Fibroblast of lung (primary cell): ENCODE measurements around the gene PGF. TPM values are rescaled to one million over a fixed set of nuclear protein-coding genes. Genes with fewer than 3 reads are reported as not detected.

Source experiments
- DNase-seq, 2 donors: peaks; one replicate each; pipeline versions ENCODE4 v3.0.0 to v3.0.0-alpha.2; 2010; ENCODE audit warnings: low read depth in 2 of 2
- H2AFZ ChIP-seq: 2 replicates; pipeline ENCODE4 v1.5.1; 2012; ENCODE audit warnings: low read length, control low read depth, inconsistent platforms
- H3K27ac ChIP-seq: 2 replicates; pipeline ENCODE4 v1.5.1; 2011; ENCODE audit warnings: low read length, control low read depth; ENCODE audit not compliant: insufficient read depth
- H3K27me3 ChIP-seq: 2 replicates; pipeline ENCODE4 v1.5.1; 2011; ENCODE audit warnings: mild to moderate bottlenecking, low read length; ENCODE audit not compliant: control insufficient read depth, insufficient read depth
- H3K36me3 ChIP-seq: 2 replicates; pipeline ENCODE4 v1.5.1; 2011; ENCODE audit warnings: low read length; ENCODE audit not compliant: control insufficient read depth, insufficient read depth
- H3K4me1 ChIP-seq: 2 replicates; pipeline ENCODE4 v1.5.1; 2011; ENCODE audit warnings: low read length; ENCODE audit not compliant: control insufficient read depth, insufficient read depth; ENCODE audit errors: extremely low read depth
- H3K4me2 ChIP-seq: 2 replicates; pipeline ENCODE4 v1.5.1; 2011; ENCODE audit warnings: low read length, control low read depth; ENCODE audit not compliant: insufficient read depth; ENCODE audit errors: extremely low read depth
- H3K4me3 ChIP-seq, 4 experiments: fragments of 200-600 bp in 1 of 4; sonication (generic) in 1 of 4; replicated peaks in 1 of 4; 2 replicates each; pipeline ENCODE4 v1.5.1; 2011 to 2016; ENCODE audit warnings: low read length in 4 of 4, low read depth in 3 of 4, mild to moderate bottlenecking in 3 of 4, control low read depth in 2 of 4, inconsistent platforms in 1 of 4, mixed read lengths in 1 of 4; ENCODE audit not compliant: insufficient read depth in 1 of 4; ENCODE audit errors: control extremely low read depth in 1 of 4
- H3K79me2 ChIP-seq: 2 replicates; pipeline ENCODE4 v1.5.1; 2012; ENCODE audit warnings: mild to moderate bottlenecking, low read length, inconsistent platforms; ENCODE audit not compliant: control insufficient read depth, insufficient read depth
- H3K9ac ChIP-seq: 2 replicates; pipeline ENCODE4 v1.5.1; 2011; ENCODE audit warnings: mild to moderate bottlenecking, low read length, control low read depth; ENCODE audit not compliant: insufficient read depth
- H3K9me3 ChIP-seq: 2 replicates; pipeline ENCODE4 v1.5.1; 2012; ENCODE audit warnings: low read depth, low read length; ENCODE audit not compliant: control insufficient read depth, insufficient read depth
- H4K20me1 ChIP-seq: 2 replicates; pipeline ENCODE4 v1.5.1; 2011; ENCODE audit warnings: low read length; ENCODE audit not compliant: control insufficient read depth, insufficient read depth; ENCODE audit errors: extremely low read depth
- CTCF ChIP-seq, 2 donors: IDR thresholded peaks in 1 of 2; conservative IDR thresholded peaks in 1 of 2; 1 replicate in 1 of 2; 2 replicates in 1 of 2; pipeline ENCODE4 v1.5.1; 2011 to 2012; ENCODE audit warnings: low read length in 2 of 2, control low read depth in 1 of 2, inconsistent platforms in 1 of 2, low read depth in 1 of 2, mild to moderate bottlenecking in 1 of 2
- EZH2 ChIP-seq: IDR thresholded peaks from 2 replicates; pipeline ENCODE4 v1.5.1; 2012; ENCODE audit warnings: low read length, control low read depth, mild to moderate bottlenecking; ENCODE audit errors: missing control alignments
- polyA plus RNA-seq, 2 donors: library from polyadenylated mRNA; depleted of rRNA in 1 of 2; stranded (reverse) in 1 of 2; unstranded in 1 of 2; fragments of >200 nt; gene quantifications; 2 replicates each; pipeline ENCODE4 v1.2.1, GENCODE V29; 2011 to 2012; ENCODE audit warnings: missing spikeins in 1 of 2
- total RNA-seq: library from RNA; depleted of rRNA; stranded (reverse); fragments of >200 nt; gene quantifications from 2 replicates; pipeline ENCODE4 v1.2.1, GENCODE V29; 2014

PGF gene
- total and polyA plus RNA-seq, 2 donors (not counting 1 experiment from before 2014, with no cell fraction given) = 1.1 to 7.6 TPM

- TF ChIP-seq EZH2 (no peak), CTCF (conservative IDR thresholded peaks at IDR 0.05 in 1 of 2, IDR thresholded peaks at IDR 0.05 in 1 of 2; ENCODE audit: low read depth in 1 of 2, low read length in 2 of 2) (no peak)
- Histone ChIP-seq H3K9ac (no peak overlapping the region), H3K36me3 (no peaks in the 10 kb centered on the region), H2AFZ (no peak overlapping the region), H3K27ac (no peak overlapping the region), H3K4me2 (no peak overlapping the region), H3K27me3 (peaks cover 12% of the 10 kb centered on the region), H3K4me3 (no peak overlapping the region), H3K9me3 (no peaks in the 10 kb centered on the region), H3K79me2 (no peaks in the 10 kb centered on the region), H3K4me1 (peaks cover under 1% of the 10 kb centered on the region), H4K20me1 (no peaks in the 10 kb centered on the region)
- DNase-seq = no peak
Measured at GRCh38 chr14:74951443-74952179, 3.8 kb downstream of the PGF start.

GRCh38 chr14:74950795-74951442, 4.5 kb downstream of the PGF start:
- no peak overlapping the region for H2AFZ ChIP-seq
- no peak for DNase-seq

More at GRCh38 chr14:74950795-74951442, 4.5 kb downstream of the PGF start:
- H3K4me2 ChIP-seq = no peak overlapping the region
- no peaks in the 10 kb centered on the region for H4K20me1 ChIP-seq
- no peaks in the 10 kb centered on the region for H3K79me2 ChIP-seq
- peaks cover 3% of the 10 kb centered on the region for H3K4me1 ChIP-seq
- H3K27ac ChIP-seq = no peak overlapping the region
- H3K27me3 ChIP-seq = peaks cover 5% of the 10 kb centered on the region
- no peaks in the 10 kb centered on the region for H3K36me3 ChIP-seq
- H3K9ac ChIP-seq = no peak overlapping the region
- no peak overlapping the region for H3K4me3 ChIP-seq
- no peak for TF ChIP-seq CTCF (conservative IDR thresholded peaks at IDR 0.05 in 1 of 2, IDR thresholded peaks at IDR 0.05 in 1 of 2; ENCODE audit: low read depth in 1 of 2, low read length in 2 of 2)
- TF ChIP-seq EZH2 = no peak
- H3K9me3 ChIP-seq = no peaks in the 10 kb centered on the region
